ENCODE measurements around the gene MAGEA4.
A peak's percentile ranks its signal among the peaks of the same experiment; 100 is the strongest.

Gene MAGEA4

GRCh38 chrX:151954730-151955129, 42.0 kb downstream of the MAGEA4 start:
- no peak for TF ChIP-seq CTCF (IDR thresholded peaks at IDR 0.05; ENCODE audit: low read length, missing control alignments)
- no peak for DNase-seq (ENCODE audit: low read depth)
- no peak overlapping the region for H3K4me3 ChIP-seq (replicated peaks; ENCODE audit: low read depth, low read length)

DNA sequence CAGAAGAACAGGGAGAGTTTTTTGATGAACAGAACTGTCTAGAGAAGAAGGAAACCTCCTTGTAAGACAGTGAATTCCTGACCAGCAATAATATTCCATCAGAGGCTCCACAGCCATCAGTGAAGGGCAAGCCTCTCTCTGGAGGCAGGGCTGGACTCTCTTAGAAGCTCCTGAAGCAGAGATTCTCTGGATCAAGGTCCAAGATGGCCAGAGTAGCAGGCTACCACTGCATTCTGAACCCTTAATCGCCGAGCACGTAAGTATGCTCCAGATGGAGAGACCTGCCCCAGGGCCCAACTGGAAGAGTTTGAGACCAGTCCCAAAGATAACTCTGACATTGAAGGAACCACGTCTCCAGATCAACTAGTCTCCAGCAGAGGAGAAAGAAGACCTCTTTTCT, 45.4 kb downstream of the MAGEA4 start:
- no peak for DNase-seq (ENCODE audit: low read depth)
- no peak for TF ChIP-seq CTCF (IDR thresholded peaks at IDR 0.05; ENCODE audit: low read length, missing control alignments)
- H3K4me3 ChIP-seq (replicated peaks; ENCODE audit: low read depth, low read length): no peak overlapping the region

DNA sequence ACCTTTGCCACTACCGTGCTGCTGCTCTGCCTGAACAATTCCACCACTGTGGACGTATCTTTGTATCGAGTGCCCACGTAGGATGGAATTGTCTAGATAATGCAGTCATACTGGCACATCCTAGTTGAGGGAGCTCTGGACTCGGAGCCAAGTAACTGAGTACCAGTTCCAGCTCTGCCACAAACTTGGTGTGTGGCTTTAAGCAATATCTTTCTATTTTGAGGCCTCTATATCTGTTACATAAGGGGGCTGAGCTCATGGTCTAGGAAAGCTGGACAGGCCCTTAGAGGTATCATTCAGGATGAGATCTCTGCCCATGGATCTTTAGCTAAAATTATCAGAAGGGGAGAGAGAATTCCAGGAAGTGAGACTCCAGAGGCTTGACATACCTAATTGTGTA, 49.3 kb downstream of the MAGEA4 start:
- DNase-seq (ENCODE audit: low read depth): no peak
- TF ChIP-seq CTCF (IDR thresholded peaks at IDR 0.05; ENCODE audit: low read length, missing control alignments): no peak
- H3K4me3 ChIP-seq (replicated peaks; ENCODE audit: low read depth, low read length): no peak overlapping the region

GRCh38 chrX:151966236-151966635, 53.5 kb downstream of the MAGEA4 start:
- DNase-seq (ENCODE audit: low read depth): no peak
- TF ChIP-seq CTCF (IDR thresholded peaks at IDR 0.05; ENCODE audit: low read length, missing control alignments): no peak
- H3K4me3 ChIP-seq (replicated peaks; ENCODE audit: low read depth, low read length): no peak overlapping the region

DNA sequence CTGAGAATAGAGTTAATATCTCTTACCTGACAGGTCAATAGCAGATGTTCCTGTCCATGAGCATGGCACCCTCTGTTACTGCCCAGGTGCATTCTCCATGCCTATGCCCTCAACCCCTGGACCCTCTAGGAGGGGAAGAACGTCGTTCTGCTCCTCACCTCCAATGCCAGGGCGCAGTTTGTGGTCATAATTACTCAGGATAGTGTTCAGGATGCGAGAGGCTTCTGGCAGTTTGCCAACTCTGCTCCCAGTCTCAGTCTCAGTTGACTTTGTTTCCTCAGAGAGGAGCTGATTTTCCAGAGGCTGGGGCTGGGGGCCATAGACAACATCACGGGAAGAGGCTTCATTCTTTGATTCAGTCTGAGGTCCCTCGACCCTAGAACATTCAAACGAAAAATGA, 57.3 kb downstream of the MAGEA4 start:
- DNase-seq (ENCODE audit: low read depth): no peak
- H3K4me3 ChIP-seq (replicated peaks; ENCODE audit: low read depth, low read length): no peak overlapping the region
- no peak for TF ChIP-seq CTCF (IDR thresholded peaks at IDR 0.05; ENCODE audit: low read length, missing control alignments)

DNA sequence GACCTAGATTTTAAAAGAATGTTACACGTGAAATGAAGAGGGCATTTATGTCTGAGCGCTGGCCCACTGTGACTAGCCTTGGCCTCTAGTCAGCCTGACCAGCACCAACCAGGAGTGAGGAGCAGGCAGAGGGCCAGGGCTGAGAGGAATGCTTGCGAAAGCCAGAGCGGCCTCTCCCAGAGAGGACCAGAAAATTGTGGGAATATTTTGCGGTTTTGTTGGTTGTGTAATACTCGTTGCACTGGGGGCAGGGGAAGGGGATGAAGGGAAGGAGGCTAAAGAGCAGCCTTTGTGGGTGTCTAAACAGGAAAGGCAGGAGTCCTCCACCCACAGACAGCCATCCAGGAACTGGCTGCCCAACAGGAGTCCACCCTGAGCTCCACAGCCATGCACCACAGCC, 58.0 kb downstream of the MAGEA4 start:
- peak; percentile 94 for DNase-seq (ENCODE audit: low read depth)
- no peak for TF ChIP-seq CTCF (IDR thresholded peaks at IDR 0.05; ENCODE audit: low read length, missing control alignments)
- H3K4me3 ChIP-seq (replicated peaks; ENCODE audit: low read depth, low read length): peak overlapping the region; percentile 24

GRCh38 chrX:151973060-151973661, 60.5 kb downstream of the MAGEA4 start:
- TF ChIP-seq CTCF (IDR thresholded peaks at IDR 0.05; ENCODE audit: low read length, missing control alignments): no peak
- no peak for DNase-seq (ENCODE audit: low read depth)
- peak overlapping the region; percentile 64 for H3K4me3 ChIP-seq (replicated peaks; ENCODE audit: low read depth, low read length)

All from fibroblast of pulmonary artery (primary cell).